Measurements from ENCODE around the gene SYT15. TPM values are rescaled to one million over a fixed set of nuclear protein-coding genes. Genes with fewer than 3 reads are reported as not detected.
A peak's percentile ranks its signal among the peaks of the same experiment; 100 is the strongest.

Gene SYT15
- total and polyA plus RNA-seq, 3 donors from 2014 or later: 1.7 to 3.6 (median 2.1) TPM

DNA sequence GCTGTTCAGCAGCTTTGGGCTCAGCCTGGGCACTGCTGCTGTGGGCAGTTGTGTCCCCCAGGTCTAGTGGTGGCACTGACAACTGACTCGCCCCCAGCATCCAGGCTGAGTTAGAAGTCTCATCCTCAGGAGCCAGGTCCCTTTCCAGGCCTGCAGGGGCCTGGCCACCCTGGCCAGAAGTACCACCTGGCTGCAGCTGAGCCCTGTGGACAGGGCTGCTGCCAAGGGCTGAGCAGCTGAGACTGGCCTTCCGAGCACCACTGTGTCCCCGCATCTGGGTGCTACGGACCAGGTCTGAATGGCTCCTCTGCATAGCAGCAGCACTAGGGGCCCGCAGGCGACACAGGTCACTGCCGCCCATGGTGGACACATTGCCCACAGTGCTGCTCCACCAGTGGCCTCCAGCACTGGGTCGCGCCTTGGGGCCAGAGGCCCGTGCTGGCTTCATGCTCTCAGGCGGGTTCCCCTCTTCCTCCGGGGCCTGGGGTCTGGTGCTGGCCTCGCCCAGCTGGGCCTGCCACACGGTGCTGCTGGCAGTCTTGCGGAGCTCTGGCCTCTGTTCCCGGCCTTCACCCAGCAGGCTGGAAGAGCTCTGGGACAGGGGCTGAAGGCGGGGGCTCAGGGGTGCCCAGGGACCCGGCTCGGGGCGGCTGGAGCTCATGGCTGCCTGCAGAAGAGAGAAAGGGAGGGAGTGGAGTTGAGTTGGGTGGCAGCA is 28.7 kb upstream of the SYT15 start:
- DNase-seq: peak; percentile 13
- no peaks in the 10 kb centered on the region for H3K9me3 ChIP-seq
- no peaks in the 10 kb centered on the region for H3K36me3 ChIP-seq (ENCODE audit: low read depth, missing control alignments)
- WGBS, 2 donors: 83 to 89% methylated on average over 20 of the region's 20 CpGs
- no peak overlapping the region for H3K4me3 ChIP-seq
- TF ChIP-seq POLR2A (IDR thresholded peaks at IDR 0.05) (no peak), CTCF (IDR thresholded peaks at IDR 0.05) (no peak)
- intact Hi-C loops (cut with DNase I; ENCODE audit: low total_unique reads): no loop called here
- no peaks in the 10 kb centered on the region for H3K4me1 ChIP-seq
- no peaks in the 10 kb centered on the region for H3K27me3 ChIP-seq
- H3K27ac ChIP-seq: no peak overlapping the region

- Histone ChIP-seq H3K27ac (no peak overlapping the region), H3K36me3 (ENCODE audit: low read depth, missing control alignments) (no peaks in the 10 kb centered on the region), H3K9me3 (no peaks in the 10 kb centered on the region), H3K4me1 (peaks cover 4% of the 10 kb centered on the region), H3K27me3 (no peaks in the 10 kb centered on the region), H3K4me3 (no peak overlapping the region)
- DNase-seq: peak; percentile 13
- intact Hi-C loops (cut with DNase I; ENCODE audit: low total_unique reads): no loop called here
- WGBS, 2 donors: 77 to 83% methylated on average over 8 of the region's 8 CpGs
- TF ChIP-seq CTCF (IDR thresholded peaks at IDR 0.05): no peak
- TF ChIP-seq POLR2A (IDR thresholded peaks at IDR 0.05): no peak
Observed at GRCh38 chr10:46550795-46551700, 27.9 kb upstream of the SYT15 start.

GRCh38 chr10:46551701-46552525 is 27.0 kb upstream of the SYT15 start:
- no peak overlapping the region for H3K27ac ChIP-seq
- intact Hi-C loops (cut with DNase I; ENCODE audit: low total_unique reads): no loop called here
- H3K27me3 ChIP-seq: no peaks in the 10 kb centered on the region
- no peaks in the 10 kb centered on the region for H3K36me3 ChIP-seq (ENCODE audit: low read depth, missing control alignments)
- DNase-seq: peak; percentile 12
- no peak for TF ChIP-seq POLR2A (IDR thresholded peaks at IDR 0.05)
- TF ChIP-seq CTCF (IDR thresholded peaks at IDR 0.05): no peak
- no peak overlapping the region for H3K4me3 ChIP-seq
- peaks cover 6% of the 10 kb centered on the region for H3K4me1 ChIP-seq
- no peaks in the 10 kb centered on the region for H3K9me3 ChIP-seq
- 83 to 91% methylated on average over 12 of the region's 12 CpGs for WGBS, 2 donors

- Histone ChIP-seq H3K27me3 (no peaks in the 10 kb centered on the region), H3K36me3 (ENCODE audit: low read depth, missing control alignments) (no peaks in the 10 kb centered on the region), H3K9me3 (no peaks in the 10 kb centered on the region), H3K4me3 (no peak overlapping the region), H3K27ac (no peak overlapping the region), H3K4me1 (peaks cover 6% of the 10 kb centered on the region)
- no peak for TF ChIP-seq POLR2A (IDR thresholded peaks at IDR 0.05)
- TF ChIP-seq CTCF (IDR thresholded peaks at IDR 0.05): no peak
- 83 to 88% methylated on average over 10 of the region's 10 CpGs for WGBS, 2 donors
- intact Hi-C loops (cut with DNase I; ENCODE audit: low total_unique reads): no loop called here
- DNase-seq: peak; percentile 10
Observed at GRCh38 chr10:46552526-46553237, 26.2 kb upstream of the SYT15 start.

Measured in testis (tissue), 3 donors.